Stimulated activated CD4-positive, alpha-beta T cell treated with anti-CD3 and anti-CD28 coated beads, Interleukin-1b, Interleukin-23, amount 100 ng/mL, for 48 hours (primary cell): ENCODE results near the gene TEX48.

Experiments
- DNase-seq: peaks from one replicate; pipeline ENCODE4 v3.0.0-alpha.2; 2020

TEX48 gene

GRCh38 chr9:114619191-114619761, 62.7 kb downstream of the TEX48 start:
- no peak for DNase-seq

- no peak for DNase-seq
Measured at GRCh38 chr9:114616684-114617520, 65.1 kb downstream of the TEX48 start.
